ENCODE data around the gene RASGEF1B.

The RASGEF1B gene

DNA sequence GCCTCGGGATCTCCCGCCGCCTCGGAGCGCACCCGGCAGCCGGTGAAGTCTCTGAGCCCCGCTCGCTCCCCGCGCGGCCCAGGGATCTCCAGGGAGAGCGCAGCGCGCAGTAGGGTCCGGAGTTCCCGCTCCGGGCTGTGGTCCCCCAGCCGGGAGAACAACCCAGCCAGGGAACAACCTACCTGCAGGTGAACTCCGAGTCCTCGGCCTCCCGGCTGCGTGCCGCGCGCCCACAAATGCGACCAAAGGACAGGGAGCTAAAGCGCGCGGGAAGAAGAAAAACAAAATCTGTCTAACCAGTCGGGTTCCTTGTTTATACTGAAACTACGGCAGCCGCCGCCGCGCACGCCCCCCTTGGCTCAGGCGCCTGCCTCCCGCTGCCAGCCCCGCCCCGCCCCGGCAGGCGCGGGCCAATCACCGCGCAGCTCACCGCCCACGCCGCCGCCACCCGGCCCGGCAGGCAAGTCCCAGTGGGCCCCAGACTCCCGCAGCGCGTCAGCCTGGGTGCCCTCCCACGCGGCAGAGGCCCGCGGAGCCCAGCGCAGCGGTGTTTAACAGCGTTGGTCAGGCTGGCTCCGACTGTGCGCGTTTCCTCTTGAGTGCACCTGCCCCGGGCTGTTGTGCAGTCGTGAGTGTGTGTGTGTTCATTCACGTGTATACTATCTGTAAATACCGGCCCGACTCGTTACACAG lies at the start of gene RASGEF1B:
RASGEF1B (minus strand) TSS at position 320 of the 693 bp plus-strand sequence. CDS start 12,399 bp downstream, outside the sequence.
- peak; percentile 91 to 94 for DNase-seq (ENCODE audit: low read depth in 2 of 2)

DNA sequence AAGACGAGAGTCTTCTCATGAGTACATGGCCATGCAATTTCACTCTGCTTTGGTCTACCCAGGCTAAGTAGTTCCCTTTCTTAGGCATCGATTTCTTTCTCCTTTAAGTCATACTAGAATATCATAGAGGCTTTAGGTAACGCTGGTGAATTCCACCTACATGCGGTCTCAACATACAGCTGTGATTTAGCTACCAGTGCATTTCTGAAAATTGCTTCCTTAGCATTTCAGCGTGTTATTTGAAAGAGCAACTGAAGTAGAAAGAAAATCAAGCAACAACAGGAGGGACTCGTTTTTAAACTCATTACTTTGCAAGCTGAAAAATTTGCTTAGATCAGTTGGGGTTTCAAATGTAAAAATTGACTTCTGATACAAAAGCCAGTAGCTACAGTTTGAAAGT lies 48.1 kb upstream of the RASGEF1B start:
- DNase-seq (ENCODE audit: low read depth in 2 of 2) = no peak

DNA sequence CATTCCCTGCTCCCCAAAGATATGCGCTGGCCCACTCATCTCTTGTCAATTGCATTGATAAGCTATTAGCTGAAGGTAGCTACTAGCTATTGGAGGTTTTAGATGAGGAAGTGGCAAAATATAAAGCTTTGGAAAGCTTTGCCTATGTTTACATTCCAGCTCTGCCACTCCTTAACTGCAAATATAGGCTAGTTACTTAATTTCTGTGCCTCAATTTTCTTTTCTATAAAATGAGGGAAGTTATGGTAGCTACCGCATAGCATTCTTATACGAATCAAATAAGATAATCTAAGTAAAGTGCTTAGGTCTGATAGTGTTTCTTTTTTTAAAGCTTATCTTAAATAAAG lies 47.7 kb upstream of the RASGEF1B start:
- no peak for DNase-seq (ENCODE audit: low read depth in 2 of 2)

DNA sequence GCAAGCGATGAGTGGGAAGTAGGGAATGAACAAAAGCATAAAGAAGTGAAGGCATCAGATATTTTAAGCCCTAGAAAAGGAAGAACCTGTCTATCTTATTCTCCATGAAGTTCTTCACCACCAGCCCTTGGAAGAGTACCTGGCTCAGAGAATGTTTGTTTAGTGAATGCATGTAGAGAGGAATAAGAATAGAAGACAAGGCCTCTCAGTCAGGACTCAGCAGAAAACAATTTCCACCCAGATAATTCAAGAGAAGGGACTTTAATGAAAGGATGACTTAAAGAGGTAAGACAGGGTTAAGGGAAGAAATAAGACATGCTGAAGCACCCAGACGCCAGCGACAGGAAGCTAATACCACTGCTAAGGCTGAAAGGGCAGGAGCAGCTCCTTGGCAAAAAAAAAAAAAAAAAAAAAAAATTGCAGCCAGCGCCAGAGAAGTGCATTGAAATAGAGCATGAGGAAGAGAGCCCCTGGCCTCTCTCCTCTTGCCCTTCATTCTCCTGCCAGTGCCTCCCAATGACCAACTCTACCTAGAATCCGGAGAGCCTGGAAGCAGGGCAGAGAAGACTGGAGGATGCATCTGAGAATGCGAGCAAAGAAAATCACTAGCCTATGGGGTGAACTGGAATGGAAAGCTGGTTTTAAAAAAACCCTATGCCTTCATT lies 47.2 kb upstream of the RASGEF1B start:
- DNase-seq (ENCODE audit: low read depth in 2 of 2) = no peak

DNA sequence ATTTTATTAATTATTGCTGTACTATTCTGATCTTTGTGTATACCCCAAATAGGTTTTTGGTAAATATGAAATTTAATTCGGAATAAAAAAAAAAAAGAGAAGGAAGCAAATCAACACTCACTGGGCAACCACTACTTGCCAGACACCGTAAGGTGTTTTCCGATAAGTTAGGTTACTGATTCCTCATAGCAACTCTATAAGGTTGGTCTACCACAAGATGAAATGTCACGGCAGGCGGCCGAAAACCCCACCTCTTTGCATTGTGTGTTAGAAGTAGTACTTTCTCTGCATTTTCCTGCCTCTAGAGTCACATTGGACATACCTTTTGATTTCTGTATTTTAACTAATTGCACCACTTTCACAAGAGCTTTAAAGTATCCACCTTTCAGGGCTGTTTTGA lies 44.5 kb upstream of the RASGEF1B start:
- DNase-seq (ENCODE audit: low read depth in 2 of 2) = no peak

DNA sequence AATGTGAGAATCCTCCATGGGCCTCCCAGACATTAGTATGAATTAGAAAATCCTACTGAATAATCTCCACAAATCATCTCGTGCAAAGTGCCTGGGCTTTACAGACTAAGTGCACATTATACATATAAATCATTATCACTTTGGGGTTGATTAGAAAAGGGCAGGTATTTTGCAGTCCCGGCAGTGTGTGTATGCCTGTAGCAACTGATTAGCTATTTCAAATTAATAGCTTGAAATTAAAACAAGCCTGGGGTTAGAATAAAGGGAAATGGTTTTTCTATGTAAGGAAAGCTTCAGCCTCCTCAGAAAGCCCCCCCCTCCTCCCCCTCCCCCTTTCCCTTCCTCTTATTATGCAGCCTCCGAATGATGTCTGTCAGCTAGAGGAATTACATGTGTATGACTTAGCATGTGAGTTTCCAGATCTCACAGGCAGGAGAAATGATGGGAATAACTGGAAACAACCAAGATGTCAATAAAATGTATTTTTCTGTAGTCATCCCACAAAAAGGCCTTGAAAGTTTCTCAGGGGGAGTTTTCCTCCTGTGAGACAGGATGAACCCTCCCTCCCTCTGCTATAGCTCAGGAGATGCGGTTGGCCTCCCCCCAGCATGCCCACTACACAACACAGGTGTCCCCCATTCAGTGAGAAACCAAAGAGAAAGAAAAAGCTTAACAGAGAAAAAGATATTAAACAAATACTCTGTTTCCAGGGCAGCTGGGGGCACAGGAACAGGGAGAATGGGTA lies 41.2 kb upstream of the RASGEF1B start:
- no peak for DNase-seq (ENCODE audit: low read depth in 2 of 2)

DNA sequence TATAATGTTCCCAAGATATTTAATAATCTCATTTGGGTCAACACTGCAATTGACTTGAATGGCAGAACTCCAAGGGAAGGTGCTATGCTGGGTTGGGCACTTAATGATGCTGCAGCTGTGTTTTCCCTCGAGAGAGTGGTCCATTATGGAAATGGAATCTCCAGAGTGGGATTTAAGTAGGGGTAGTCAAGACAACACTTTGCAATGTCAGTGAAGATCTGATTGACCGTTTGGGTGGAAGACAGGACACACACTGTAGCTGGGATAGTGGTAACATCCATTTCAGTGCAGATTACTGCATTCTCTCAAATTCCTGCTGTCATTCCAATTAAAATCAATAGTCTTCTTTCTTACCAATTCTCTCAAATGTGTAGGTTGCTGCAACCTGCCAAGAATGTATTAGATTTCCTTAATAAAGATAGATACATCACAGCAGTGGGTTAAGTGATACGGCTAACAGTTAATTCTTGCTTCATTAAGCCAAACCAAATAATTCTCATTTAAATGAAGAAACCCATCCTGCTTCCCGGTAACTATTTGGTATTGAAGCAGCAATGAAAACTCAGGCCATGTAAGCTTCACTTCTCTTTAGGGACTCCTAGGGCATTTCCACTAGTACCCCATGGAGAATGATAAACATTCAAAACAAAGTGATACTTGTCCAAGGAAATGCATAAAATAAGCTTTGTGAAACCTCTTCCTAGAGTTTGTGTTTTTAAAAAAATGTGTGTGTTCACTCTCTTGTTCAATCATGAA lies 40.5 kb upstream of the RASGEF1B start:
- DNase-seq (ENCODE audit: low read depth in 2 of 2) = no peak

DNA sequence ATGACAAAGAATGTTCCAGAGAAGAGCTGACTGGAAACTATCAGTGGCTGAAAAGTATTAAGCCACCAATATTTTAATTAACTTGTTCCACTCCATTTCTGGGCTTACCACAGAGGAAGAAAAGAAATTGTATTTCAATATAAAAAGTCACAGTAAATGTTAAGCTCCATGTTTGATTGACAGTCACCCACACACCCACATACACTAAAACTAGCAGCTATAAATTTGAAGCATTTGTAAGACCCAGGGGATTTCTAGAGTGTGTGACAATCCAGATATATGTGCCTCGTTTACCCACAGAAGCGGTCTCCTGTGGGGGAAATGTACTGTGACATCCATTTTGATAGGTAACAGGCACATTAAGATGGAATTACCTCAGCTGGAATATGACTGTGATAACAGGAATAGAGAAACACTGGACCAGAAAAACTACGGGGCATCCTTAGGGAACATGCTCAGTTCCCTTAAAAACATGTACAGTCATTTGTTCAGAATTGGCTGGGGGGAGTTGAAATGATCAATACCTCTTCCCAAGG lies 39.0 kb upstream of the RASGEF1B start:
- DNase-seq (ENCODE audit: low read depth in 2 of 2) = no peak

DNA sequence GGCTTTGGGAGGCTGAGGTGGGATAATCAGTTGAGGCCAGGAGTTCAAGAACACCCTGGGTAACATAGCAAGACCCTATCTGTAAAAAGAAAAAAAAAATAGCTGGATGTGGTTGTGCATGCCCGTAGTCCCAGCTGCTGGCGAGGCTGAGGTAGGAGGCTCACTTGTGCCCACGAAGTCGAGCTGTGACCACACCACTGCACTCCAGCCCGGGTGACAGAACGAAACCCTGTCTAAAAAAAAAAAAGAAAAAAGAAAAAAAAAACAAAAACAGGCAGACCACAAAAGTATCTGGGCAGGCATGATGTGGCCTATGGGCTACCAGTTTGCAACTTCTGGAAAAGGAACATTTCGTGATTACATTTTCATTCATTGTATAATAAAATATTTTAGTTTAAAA lies 38.1 kb upstream of the RASGEF1B start:
- no peak for DNase-seq (ENCODE audit: low read depth in 2 of 2)

DNA sequence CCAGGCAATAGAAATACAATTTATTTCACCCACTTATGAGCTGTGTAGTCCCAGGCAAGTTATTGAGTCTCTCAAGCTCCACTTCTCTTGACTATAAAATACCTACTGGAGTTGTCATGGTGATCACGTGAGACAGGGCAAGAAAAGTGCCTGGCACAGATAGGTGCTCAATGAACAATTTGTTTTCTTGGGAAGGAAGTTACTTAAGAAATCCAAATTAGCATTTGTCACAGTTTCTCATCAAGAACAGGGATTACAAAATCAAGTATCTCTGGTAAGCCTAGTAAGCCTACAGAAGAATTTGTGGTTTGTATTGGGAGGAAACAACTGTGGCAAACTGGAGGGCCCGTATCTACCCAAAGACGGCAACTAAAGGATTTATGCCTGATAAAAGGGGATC lies 37.5 kb upstream of the RASGEF1B start:
- DNase-seq (ENCODE audit: low read depth in 2 of 2) = no peak

DNA sequence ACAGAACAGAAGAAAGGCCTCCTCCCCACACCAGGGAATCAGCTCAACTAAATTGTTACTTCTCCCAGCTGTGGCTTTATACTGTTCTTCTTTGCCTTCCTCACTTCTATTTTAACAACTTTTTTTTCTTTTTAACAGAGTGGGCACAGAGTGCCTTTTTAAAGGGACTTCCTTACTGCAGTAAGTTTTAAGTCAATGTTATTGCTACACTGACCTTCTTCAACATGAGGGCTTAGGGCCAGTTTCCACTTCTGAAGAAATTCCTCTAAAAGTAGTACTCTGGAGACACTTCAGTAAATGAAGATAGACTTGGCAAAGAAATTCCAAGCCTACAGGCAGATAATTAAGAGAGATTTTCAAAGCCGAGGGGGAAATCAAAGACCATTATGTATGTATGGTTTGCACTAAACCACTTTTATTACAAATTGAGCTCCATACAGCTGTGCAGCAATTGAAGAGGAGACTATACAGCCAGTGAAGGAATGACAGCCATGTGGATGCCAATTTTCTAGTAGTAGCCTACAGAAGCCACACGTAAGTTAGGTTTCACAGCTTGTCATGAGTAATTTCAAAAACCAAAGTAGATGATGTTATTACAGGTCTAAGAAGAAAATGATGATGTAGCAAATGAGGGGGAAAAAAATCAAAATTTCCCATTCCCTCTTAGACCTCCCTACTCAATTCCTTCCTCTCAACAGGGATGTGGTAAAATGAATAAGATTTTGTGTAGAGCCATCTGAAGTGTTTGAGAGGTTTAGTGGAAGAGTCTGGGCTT lies 36.9 kb upstream of the RASGEF1B start:
- DNase-seq (ENCODE audit: low read depth in 2 of 2) = no peak

DNA sequence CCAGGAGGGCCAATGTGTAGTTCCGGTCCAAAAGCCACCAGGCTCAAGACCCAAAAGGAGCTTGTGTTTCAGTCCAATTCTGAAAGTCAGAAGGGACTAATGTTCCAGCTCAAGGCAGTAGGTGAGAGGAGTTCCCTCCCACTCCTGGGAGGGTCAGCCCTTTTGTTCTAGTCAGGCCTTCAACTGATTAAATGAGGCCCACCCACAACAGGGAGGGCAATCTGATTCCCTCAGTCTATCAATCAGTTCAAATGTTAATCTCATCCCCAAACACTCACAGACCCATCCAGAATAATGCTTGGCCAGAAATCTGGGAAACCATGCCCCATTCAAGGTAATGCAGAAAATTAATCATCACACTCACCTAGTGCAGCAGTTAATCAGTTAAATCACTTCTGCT lies 35.8 kb upstream of the RASGEF1B start:
- DNase-seq (ENCODE audit: low read depth in 2 of 2) = no peak

DNA sequence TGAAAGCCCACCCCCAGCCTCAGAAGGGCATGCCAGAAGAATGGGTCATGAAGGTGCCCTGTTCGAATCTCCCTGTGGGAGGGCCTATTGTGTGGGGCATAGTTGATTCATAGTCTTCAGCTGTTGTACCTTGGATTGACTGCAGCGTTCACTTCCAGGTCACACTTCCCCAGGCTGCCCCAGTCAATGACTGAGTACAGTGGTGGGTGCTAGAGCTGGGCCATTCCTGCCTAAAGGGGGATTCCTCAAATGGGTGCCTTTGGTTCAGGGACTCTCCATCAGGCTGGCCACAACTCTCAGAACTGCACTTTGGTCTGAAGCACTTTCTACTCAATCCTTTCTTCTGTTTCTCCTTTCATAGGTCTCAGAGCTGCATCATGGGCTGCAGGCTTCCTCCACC lies 35.0 kb upstream of the RASGEF1B start:
- no peak for DNase-seq (ENCODE audit: low read depth in 2 of 2)

DNA sequence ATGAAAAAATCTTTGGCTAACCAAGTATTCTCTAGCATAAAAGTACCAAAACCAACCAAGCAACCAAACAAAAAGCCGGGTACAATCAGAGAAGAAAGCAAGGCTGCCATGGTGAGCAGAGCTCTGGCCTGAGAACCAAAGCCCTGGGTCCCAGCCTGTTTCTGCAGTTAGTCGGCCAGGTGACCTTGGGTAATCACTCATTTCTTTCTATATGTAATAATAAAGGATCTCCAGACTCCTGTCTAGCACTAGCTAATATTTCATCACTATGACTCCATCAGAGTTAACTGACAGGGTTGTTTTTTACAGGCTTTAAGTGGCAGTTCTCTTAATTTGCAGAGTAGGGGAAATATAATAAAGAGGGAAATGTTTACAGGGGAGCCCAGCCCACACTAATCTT lies 34.0 kb upstream of the RASGEF1B start:
- no peak for DNase-seq (ENCODE audit: low read depth in 2 of 2)

DNA sequence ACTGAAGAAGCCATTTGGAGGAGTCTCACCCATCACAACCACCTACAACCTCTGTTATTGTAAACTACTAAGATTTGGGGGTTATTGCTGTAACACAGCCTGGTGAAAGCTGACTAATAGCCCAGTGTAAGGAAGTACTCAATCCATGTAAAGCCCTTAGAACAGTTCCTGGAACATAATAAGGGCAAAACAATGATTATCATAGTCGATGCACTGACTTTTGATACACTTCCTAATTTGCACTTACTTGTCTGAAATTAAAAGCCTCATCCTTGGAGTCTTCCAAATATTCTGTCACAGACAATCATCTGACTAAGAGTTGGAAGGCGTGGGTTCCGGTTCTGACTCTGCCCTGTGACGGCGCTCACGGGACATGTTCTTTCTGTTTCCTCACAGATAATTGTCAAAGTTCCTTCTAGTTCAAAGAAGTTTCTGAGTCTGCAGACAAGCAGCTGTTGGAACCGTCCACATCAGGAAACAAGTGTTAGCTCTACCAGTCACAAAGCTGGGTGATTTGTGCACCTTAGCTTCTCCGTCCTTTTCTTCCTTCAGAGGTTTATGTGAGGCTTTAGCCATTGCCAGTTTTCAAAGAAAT lies 33.4 kb upstream of the RASGEF1B start:
- peak; percentile 42 to 59 for DNase-seq (ENCODE audit: low read depth in 2 of 2)

DNA sequence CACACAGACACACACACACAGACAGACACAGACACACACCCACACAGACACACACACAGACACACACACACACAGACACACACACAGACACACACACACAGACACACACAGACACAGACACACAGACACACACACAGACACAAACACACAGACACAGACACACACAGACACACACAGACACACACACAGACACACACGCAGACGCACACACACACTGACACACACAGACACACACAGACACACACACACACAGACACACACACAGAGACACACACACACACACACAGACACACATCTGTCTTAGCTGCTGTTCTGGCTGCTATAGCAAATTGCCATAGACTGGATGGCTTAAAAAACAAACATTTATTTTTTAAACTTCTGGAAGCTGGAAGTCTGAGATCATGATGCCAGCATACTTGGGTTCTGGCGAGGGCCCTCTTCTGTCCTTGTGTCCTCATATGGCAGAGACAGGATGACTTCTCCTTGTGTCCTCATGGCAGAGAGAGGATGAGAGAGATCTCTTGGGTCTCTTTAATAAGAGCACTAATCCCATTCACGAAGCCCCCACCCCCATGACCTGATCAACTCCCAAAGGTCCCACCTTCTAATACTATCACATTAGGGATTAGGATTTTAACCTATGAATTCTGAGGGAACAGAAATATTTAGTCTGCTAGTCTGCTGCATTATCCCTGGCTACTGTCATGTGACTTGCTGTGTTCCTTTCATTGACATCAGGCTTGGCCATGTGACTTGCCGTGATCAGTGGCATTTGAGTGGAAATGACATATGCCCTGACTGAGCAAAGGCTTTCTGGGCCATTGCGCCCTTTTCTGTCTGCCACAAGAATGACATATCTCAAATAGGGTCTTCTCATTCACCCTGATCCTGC lies 32.7 kb upstream of the RASGEF1B start:
- DNase-seq (ENCODE audit: low read depth in 2 of 2) = peak in 1 of 2 donors; percentile 2

DNA sequence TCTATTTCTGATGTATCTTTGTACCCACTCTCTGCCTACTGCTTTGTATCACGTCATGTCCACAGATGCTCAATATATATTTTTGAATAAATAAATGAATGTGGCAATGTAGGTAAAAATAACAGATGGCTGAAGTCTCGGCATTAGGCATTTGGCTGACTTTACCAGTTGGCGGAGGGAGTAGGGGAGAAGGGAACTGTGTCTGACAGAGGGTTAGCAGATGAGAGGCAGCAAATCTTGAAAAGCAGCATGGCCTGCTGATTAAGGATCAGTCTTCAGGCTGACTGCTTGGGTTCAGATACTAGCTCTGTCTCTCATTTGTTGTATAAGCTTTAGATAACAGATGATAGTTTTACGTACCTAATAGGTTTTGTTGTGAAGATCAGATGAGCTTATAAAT lies 31.9 kb upstream of the RASGEF1B start:
- DNase-seq (ENCODE audit: low read depth in 2 of 2) = no peak

DNA sequence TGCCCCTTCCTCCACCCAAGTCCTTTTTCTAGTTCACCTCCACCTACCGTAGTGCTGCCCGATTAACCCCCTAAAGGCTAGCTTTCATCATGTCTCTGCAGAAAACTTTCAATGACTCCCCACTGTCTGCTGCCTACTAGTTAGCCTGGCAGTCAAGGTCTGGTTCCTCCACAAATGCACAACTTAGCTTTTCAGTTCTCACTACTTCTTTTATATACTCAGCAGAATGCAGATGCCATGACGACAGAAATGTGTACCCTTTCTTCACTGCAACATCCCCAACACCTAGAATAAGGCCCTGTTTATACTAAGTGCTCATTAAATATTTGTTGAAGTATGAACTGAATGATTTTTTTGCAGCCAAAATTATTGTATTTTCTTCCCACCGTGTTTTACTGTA lies 30.9 kb upstream of the RASGEF1B start:
- DNase-seq (ENCODE audit: low read depth in 2 of 2) = no peak

DNA sequence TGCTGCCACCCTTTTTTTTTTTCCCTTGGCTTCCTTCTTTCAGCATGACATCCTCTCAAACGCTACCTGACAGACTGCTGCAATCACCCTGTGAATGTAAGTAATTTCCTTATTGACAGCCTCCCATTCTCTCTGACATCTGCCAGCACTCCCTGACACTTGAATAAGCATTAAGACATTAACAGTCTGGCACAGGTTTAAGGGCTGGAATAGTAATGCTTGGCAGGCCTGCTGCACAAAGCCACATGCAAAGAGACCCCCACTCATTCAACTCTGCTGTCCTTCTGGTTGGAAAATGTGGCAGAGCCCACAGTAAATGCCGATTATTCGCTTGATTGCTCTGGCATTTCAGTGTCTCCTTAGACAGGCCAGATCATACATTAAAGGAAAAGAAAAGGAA lies 28.1 kb upstream of the RASGEF1B start:
- no peak for DNase-seq (ENCODE audit: low read depth in 2 of 2)
